Activated CD8-positive, alpha-beta T cell treated with anti-CD3 and anti-CD28 coated beads for 36 hours (primary cell): Measurements from ENCODE around the gene RPL38. TPM values are rescaled to one million over a fixed set of nuclear protein-coding genes. Genes with fewer than 3 reads are reported as not detected.

Experiments
- ATAC-seq: fragments of 200-7000 bp; cut with Tn5 transposase; one replicate; pipeline ENCODE4 v1.10.0; 2021; ENCODE audit warnings: mild to moderate bottlenecking, moderate library complexity
- CTCF ChIA-PET: fragments of 350-600 bp; sonication (Branson Sonifier 250); formaldehyde crosslinking; loops from one replicate; lab custom pipeline; 2021; ENCODE audit warnings: antibody characterized with exemption; lab: Charles Lee
- POLR2A ChIA-PET: fragments of 350-600 bp; sonication (Branson Sonifier 250); formaldehyde crosslinking; loops from one replicate; lab custom pipeline; 2021; ENCODE audit warnings: antibody characterized with exemption; lab: Charles Lee
- DNase-seq: peaks from one replicate; pipeline ENCODE4 v3.0.0-alpha.2; 2020
- H3K27ac Mint-ChIP-seq: one replicate; pipeline ENCODE4 v1.8.0; 2021; ENCODE audit warnings: mild to moderate bottlenecking, mixed read lengths
- H3K27me3 Mint-ChIP-seq: one replicate; pipeline ENCODE4 v1.8.0; 2021; ENCODE audit warnings: mixed read lengths
- H3K36me3 Mint-ChIP-seq: one replicate; pipeline ENCODE4 v1.8.0; 2021; ENCODE audit warnings: low read depth, mixed read lengths
- H3K4me1 Mint-ChIP-seq: one replicate; pipeline ENCODE4 v1.8.0; 2021; ENCODE audit warnings: low read depth, mixed read lengths
- H3K4me3 Mint-ChIP-seq: one replicate; pipeline ENCODE4 v1.8.0; 2021; ENCODE audit warnings: mild to moderate bottlenecking, moderate library complexity, mixed read lengths
- H3K9me3 Mint-ChIP-seq: one replicate; pipeline ENCODE4 v1.8.0; 2021; ENCODE audit warnings: mixed read lengths
- intact Hi-C: fragments of 100-400 bp; cut with micrococcal nuclease; formaldehyde crosslinking; loops from one replicate; pipeline ENCODE4 v1.10.0; 2022
- total RNA-seq, 2 experiments: library from RNA; stranded (reverse); gene quantifications; one replicate each; pipeline ENCODE4 v1.2.3, GENCODE V29; 2021
- TF ChIP-seq, protein P1 (sequence below): fragments of 200-600 bp; IDR thresholded peaks from one replicate; pipeline ENCODE4 v1.8.0; 2022; ENCODE audit warnings: antibody characterized with exemption, mild to moderate bottlenecking

The RPL38 gene
- total RNA-seq, 2 experiments from 2014 or later, result 1,500 to 1,574 TPM

DNA sequence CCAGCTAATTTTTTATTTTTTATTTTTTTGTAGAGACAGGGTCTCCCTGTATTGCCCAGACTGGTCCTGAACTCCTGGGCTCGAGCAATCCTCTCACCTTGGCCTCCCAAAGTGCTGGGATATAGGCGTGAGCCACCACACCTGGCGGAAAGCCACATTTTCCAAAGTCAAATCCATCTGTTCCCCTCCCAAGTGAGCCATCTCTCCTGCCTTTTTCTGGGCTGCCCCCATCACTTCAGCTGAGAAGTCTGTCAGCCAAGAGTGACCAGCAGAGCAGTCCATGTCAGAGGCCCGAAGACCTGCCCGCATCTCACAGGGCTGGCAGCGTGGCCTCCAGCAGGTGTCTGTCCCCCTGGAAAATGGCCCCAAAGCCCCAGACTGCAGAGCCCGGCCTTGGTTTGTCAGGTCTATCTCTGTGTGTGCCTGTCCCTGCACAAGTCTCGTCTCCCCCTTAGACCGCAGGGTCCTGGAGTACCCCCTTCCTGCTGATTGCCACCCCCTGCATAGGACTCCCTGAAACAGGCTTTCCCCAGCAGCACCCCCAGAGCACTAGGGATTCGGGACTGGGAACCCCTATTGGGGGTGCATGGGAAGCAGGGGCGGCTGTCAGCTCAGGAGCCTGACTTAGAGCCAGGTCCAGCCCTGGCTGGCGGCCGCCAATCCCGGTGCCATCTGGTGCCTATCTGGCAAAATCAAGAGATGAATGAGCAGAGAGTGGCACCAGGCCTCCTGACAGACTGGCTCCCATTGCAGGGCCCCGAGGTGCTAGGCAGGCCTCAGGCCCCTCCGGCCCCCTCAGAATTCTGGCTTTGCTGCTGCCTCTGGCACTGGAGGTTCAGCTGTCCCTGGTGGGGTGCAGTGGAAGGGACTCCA, 17.7 kb downstream of the RPL38 start:
- intact Hi-C loops, result no loop called here
- Mint-ChIP-seq H3K9me3 (no peaks in the 10 kb centered on the region), H3K4me1 (peaks cover 4% of the 10 kb centered on the region), H3K36me3 (peaks cover 2% of the 10 kb centered on the region), H3K4me3 (no peak overlapping the region), H3K27ac (no peak overlapping the region), H3K27me3 (no peaks in the 10 kb centered on the region)
- ChIA-PET CTCF (interaction anchor here (1.6 kb wide), 1 partner anchor 18 kb away, joined by 3 read pairs; the partner anchor contains the start of gene RPL38), POLR2A (interaction anchor here (1.1 kb wide), 1 partner anchor 13 kb away, joined by 3 read pairs; no protein-coding TSS in a partner anchor)
- TF ChIP-seq, protein P1, sequence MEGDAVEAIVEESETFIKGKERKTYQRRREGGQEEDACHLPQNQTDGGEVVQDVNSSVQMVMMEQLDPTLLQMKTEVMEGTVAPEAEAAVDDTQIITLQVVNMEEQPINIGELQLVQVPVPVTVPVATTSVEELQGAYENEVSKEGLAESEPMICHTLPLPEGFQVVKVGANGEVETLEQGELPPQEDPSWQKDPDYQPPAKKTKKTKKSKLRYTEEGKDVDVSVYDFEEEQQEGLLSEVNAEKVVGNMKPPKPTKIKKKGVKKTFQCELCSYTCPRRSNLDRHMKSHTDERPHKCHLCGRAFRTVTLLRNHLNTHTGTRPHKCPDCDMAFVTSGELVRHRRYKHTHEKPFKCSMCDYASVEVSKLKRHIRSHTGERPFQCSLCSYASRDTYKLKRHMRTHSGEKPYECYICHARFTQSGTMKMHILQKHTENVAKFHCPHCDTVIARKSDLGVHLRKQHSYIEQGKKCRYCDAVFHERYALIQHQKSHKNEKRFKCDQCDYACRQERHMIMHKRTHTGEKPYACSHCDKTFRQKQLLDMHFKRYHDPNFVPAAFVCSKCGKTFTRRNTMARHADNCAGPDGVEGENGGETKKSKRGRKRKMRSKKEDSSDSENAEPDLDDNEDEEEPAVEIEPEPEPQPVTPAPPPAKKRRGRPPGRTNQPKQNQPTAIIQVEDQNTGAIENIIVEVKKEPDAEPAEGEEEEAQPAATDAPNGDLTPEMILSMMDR, result no peak
- DNase-seq (no peak), ATAC-seq (no peak)

DNA sequence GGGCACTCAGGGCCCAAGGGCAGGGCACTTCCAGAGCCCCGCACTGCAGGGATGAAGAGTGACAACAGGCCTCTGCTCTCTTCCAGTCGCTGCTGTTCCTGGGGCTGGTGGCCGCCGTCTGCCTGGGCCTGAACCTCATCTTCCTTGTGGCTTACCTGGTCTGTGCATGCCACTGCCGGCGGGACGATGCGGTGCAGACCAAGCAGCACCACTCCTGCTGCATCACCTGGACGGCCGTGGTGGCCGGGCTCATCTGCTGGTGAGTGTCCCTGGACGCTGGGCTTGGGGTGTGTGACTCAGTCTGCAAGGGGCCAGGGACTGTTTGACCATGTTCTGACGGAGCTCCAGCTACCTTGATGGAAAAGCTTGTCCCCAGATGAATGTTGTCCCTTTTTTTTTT, 18.9 kb downstream of the RPL38 start:
- H3K4me3 Mint-ChIP-seq, result no peak overlapping the region
- no peaks in the 10 kb centered on the region for H3K4me1 Mint-ChIP-seq
- TF ChIP-seq, protein P1, result no peak
- H3K9me3 Mint-ChIP-seq, result no peaks in the 10 kb centered on the region
- H3K27me3 Mint-ChIP-seq, result no peaks in the 10 kb centered on the region
- ChIA-PET POLR2A (no interaction called here), CTCF (interaction anchor here (1.6 kb wide), 1 partner anchor 19 kb away, joined by 3 read pairs; the partner anchor contains the start of gene RPL38)
- no peak overlapping the region for H3K27ac Mint-ChIP-seq
- DNase-seq, result no peak
- peaks cover 2% of the 10 kb centered on the region for H3K36me3 Mint-ChIP-seq
- intact Hi-C loops, result no loop called here
- ATAC-seq, result no peak

DNA sequence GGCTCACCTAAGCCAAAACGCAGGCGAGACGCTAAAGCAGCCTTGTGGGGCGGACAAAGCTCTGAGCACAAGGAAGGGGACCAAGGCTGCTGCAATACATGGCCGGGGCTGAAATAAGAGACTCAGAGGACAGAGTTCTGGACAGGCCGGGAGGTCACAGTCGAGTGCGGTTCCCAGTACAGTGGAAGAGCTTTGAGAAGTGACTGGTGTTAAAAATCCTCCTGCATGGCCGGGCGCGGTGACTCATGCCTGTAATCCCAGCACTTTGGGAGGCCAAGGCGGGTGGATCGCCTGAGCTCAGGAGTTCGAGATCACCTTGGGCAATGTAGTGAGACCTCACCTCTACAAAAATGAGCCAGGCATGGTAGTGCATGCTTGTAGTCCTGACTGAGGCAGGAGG, 20.4 kb downstream of the RPL38 start:
- intact Hi-C loops, result no loop called here
- no peak overlapping the region for H3K4me3 Mint-ChIP-seq
- CTCF ChIA-PET, result no interaction called here
- H3K36me3 Mint-ChIP-seq, result peaks cover 2% of the 10 kb centered on the region
- ATAC-seq (no peak), DNase-seq (no peak)
- H3K27ac Mint-ChIP-seq, result no peak overlapping the region
- POLR2A ChIA-PET, result no interaction called here
- TF ChIP-seq, protein P1, result no peak
- H3K9me3 Mint-ChIP-seq, result no peaks in the 10 kb centered on the region
- H3K4me1 Mint-ChIP-seq, result no peaks in the 10 kb centered on the region
- H3K27me3 Mint-ChIP-seq, result no peaks in the 10 kb centered on the region

DNA sequence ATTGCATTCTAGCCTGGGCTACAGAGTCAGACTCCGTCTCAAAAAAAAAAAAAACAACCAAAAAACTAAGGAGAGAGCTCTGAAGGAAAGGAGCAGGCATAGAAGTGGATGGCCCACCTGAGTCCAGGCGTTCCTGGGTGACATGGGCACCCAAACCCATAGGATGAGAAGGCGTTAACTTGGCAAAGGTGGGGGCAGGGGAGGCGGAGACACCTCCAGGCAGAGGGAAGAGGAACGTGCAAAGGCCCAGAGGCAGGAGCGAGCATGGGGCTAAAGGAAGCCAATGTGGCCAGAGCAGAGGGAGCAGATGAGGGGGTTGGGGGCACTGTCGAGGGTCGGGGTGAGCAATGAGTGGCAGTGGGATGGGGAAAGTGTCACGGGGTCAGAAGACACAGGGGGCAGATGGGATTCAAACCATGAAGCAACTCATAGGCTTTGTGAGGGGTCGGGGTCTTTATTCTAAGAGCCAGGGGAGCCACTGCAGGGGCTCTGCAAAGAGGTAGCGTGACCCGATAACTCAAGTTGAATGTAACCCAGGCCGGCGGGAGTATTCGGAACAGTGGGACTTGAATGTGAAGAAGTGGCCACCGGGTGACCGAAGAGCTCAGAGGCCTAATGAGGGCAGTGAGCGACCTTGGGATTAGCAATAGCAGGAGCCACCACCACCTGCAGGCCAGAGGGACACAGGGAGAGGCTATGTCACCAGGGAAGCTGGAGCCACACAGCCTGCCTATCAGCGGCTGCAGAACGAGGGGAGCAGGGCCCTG, 21.7 kb downstream of the RPL38 start:
- Mint-ChIP-seq H3K4me3 (no peak overlapping the region), H3K27me3 (no peaks in the 10 kb centered on the region), H3K9me3 (no peaks in the 10 kb centered on the region), H3K36me3 (peaks cover 2% of the 10 kb centered on the region), H3K4me1 (no peaks in the 10 kb centered on the region), H3K27ac (no peak overlapping the region)
- TF ChIP-seq, protein P1, result no peak
- ChIA-PET POLR2A (interaction anchor here (1.0 kb wide), 1 partner anchor 20 kb away, joined by 3 read pairs; no protein-coding TSS in a partner anchor), CTCF (no interaction called here)
- DNase-seq (no peak), ATAC-seq (no peak)
- intact Hi-C loops, result no loop called here
